ENCODE measurements around the gene CEPT1. TPM values are rescaled to one million over a fixed set of nuclear protein-coding genes. Genes with fewer than 3 reads are reported as not detected.

Gene CEPT1
- total RNA-seq, 1 experiment from 2014 or later: 33.0 TPM

GRCh38 chr1:111198836-111199235 lies 58.8 kb downstream of the CEPT1 start:
- no peak for TF ChIP-seq CTCF (conservative IDR thresholded peaks at IDR 0.05)
- Mint-ChIP-seq H3K36me3 (ENCODE audit: insufficient read depth in 1 of 3, low read depth in 3 of 3) (no peaks in the 10 kb centered on the region; a peak in 1 of 7 replicates), H3K9me3 (peaks cover 0 to 2% of the 10 kb centered on the region in 2 experiments; a peak in 1 of 5 replicates), H3K4me1 (peaks cover 5 to 12% of the 10 kb centered on the region in 2 experiments), H3K4me3 (no peak overlapping the region), H3K27ac (no peak overlapping the region), H3K27me3 (ENCODE audit: low read depth) (peaks cover 2% of the 10 kb centered on the region)
- H3K27ac ChIP-seq (ENCODE audit: insufficient read length, low read depth, low read length): no peak overlapping the region
- H2AFZ ChIP-seq (ENCODE audit: low read length): no peak overlapping the region
- H3K14ac ChIP-seq (ENCODE audit: insufficient read depth, low read length): no peak overlapping the region
- H2BK5ac ChIP-seq (ENCODE audit: insufficient read length, low read length): no peak overlapping the region
- H3K9ac ChIP-seq (ENCODE audit: extremely low read depth, insufficient read length, low read length): no peak overlapping the region
- H4K20me1 ChIP-seq (ENCODE audit: control insufficient read depth, insufficient read depth, insufficient read length): no peaks in the 10 kb centered on the region
- no peaks in the 10 kb centered on the region for H3K4me1 ChIP-seq (ENCODE audit: insufficient read depth, low read length)
- H3K18ac ChIP-seq (ENCODE audit: insufficient read length, low read depth, low read length): no peak overlapping the region
- H3K9me3 ChIP-seq (ENCODE audit: control insufficient read depth, low read depth, low read length): no peaks in the 10 kb centered on the region
- no peak for DNase-seq
- H4K91ac ChIP-seq (ENCODE audit: insufficient read length, low read depth, low read length): no peak overlapping the region
- H2BK120ac ChIP-seq (ENCODE audit: low read depth, low read length, poor library complexity, severe bottlenecking): no peak overlapping the region
- no peak overlapping the region for H2BK15ac ChIP-seq (ENCODE audit: low read depth, low read length)
- no peak overlapping the region for H3K56ac ChIP-seq (ENCODE audit: insufficient read length, low read depth, low read length)
- H4K8ac ChIP-seq (replicated peaks; ENCODE audit: insufficient read length, low read depth, low read length): no peak overlapping the region
- H2AK5ac ChIP-seq (ENCODE audit: insufficient read length, low read length): no peak overlapping the region
- no peak overlapping the region for H2BK20ac ChIP-seq (ENCODE audit: low read depth, low read length, poor library complexity, severe bottlenecking)
- no CpG with 5 or more reads among the region's 5 CpGs for WGBS (ENCODE audit: extremely low coverage, insufficient read length, low lambda C conversion rate)
- no peaks in the 10 kb centered on the region for H3K79me1 ChIP-seq (ENCODE audit: insufficient read depth, low read depth, low read length, poor library complexity, severe bottlenecking)
- no peak overlapping the region for H3K23ac ChIP-seq (ENCODE audit: insufficient read length, low read depth, low read length)
- H3K27me3 ChIP-seq (ENCODE audit: insufficient read depth, low read length): no peaks in the 10 kb centered on the region
- no peak overlapping the region for H4K5ac ChIP-seq (ENCODE audit: insufficient read length, low read depth, low read length)
- no peak overlapping the region for H3K4ac ChIP-seq (ENCODE audit: low read depth, low read length)
- H3K79me2 ChIP-seq (ENCODE audit: insufficient read depth, low read length): no peaks in the 10 kb centered on the region
- no peak overlapping the region for H3K4me2 ChIP-seq (ENCODE audit: insufficient read depth, insufficient read length, low read length)
- H3K23me2 ChIP-seq (ENCODE audit: insufficient read length, low read depth, low read length, poor library complexity, severe bottlenecking): no peaks in the 10 kb centered on the region
- no peak overlapping the region for H3T11ph ChIP-seq (ENCODE audit: low read length)
- H2BK12ac ChIP-seq (ENCODE audit: insufficient read length, low read depth, low read length): no peak overlapping the region

Measured in H9 (cell line).